Measurements from ENCODE around the gene COX17.
A peak's percentile ranks its signal among the peaks of the same experiment; 100 is the strongest.

COX17 gene

GRCh38 chr3:119703820-119704531, 26.8 kb upstream of the COX17 start:
- H3K36me3 ChIP-seq = no peaks in the 10 kb centered on the region
- H3K9me3 ChIP-seq = no peaks in the 10 kb centered on the region
- H3K4me3 ChIP-seq (ENCODE audit: low read depth, low read length) = no peak overlapping the region
- no peak for TF ChIP-seq CTCF (IDR thresholded peaks at IDR 0.05; ENCODE audit: low read depth, low read length)
- peaks cover 10% of the 10 kb centered on the region for H3K4me1 ChIP-seq
- H3K27me3 ChIP-seq = no peaks in the 10 kb centered on the region
- DNase-seq = no peak

GRCh38 chr3:119702530-119703527, 25.6 kb upstream of the COX17 start, which contains the start of gene CFAP91:
TSS of gene CFAP91 (plus strand) at chr3:119703022. CDS start at chr3:119703099, 77 bp downstream.
- Histone ChIP-seq H3K4me3 (ENCODE audit: low read depth, low read length) (peak within 1 kb of the TSS; percentile 51), H3K9me3 (no peaks in the 10 kb centered on the region), H3K36me3 (no peaks in the 10 kb centered on the region), H3K27me3 (no peaks in the 10 kb centered on the region), H3K4me1 (peaks cover 10% of the 10 kb centered on the region)
- no peak for TF ChIP-seq CTCF (IDR thresholded peaks at IDR 0.05; ENCODE audit: low read depth, low read length)
- peak; percentile 97 for DNase-seq

GRCh38 chr3:119700920-119701734, 23.9 kb upstream of the COX17 start:
- no peak overlapping the region for H3K4me3 ChIP-seq (ENCODE audit: low read depth, low read length)

GRCh38 chr3:119700269-119700919, 23.2 kb upstream of the COX17 start:
- no peaks in the 10 kb centered on the region for H3K9me3 ChIP-seq
- no peak for TF ChIP-seq CTCF (IDR thresholded peaks at IDR 0.05; ENCODE audit: low read depth, low read length)
- no peaks in the 10 kb centered on the region for H3K27me3 ChIP-seq
- H3K36me3 ChIP-seq = no peaks in the 10 kb centered on the region
- no peak for DNase-seq
- peaks cover 10% of the 10 kb centered on the region for H3K4me1 ChIP-seq
- no peak overlapping the region for H3K4me3 ChIP-seq (ENCODE audit: low read depth, low read length)

More at GRCh38 chr3:119700920-119701734, 23.9 kb upstream of the COX17 start:
- Histone ChIP-seq H3K9me3 (no peaks in the 10 kb centered on the region), H3K27me3 (no peaks in the 10 kb centered on the region), H3K4me1 (peaks cover 10% of the 10 kb centered on the region), H3K36me3 (no peaks in the 10 kb centered on the region)
- no peak for TF ChIP-seq CTCF (IDR thresholded peaks at IDR 0.05; ENCODE audit: low read depth, low read length)
- no peak for DNase-seq

- no peak for TF ChIP-seq CTCF (IDR thresholded peaks at IDR 0.05; ENCODE audit: low read depth, low read length)
- Histone ChIP-seq H3K36me3 (no peaks in the 10 kb centered on the region), H3K9me3 (no peaks in the 10 kb centered on the region), H3K4me3 (ENCODE audit: low read depth, low read length) (no peak overlapping the region), H3K27me3 (no peaks in the 10 kb centered on the region), H3K4me1 (peaks cover 4% of the 10 kb centered on the region)
- no peak for DNase-seq
These were observed 20.2 kb upstream of the COX17 start for GRCh38 chr3:119697394-119697793.
